ENCODE measurements around the gene OXCT1. TPM values are rescaled to one million over a fixed set of nuclear protein-coding genes. Genes with fewer than 3 reads are reported as not detected.

OXCT1 gene
- total and polyA plus RNA-seq, 2 experiments from 2014 or later: 12.4 to 16.9 TPM

DNA sequence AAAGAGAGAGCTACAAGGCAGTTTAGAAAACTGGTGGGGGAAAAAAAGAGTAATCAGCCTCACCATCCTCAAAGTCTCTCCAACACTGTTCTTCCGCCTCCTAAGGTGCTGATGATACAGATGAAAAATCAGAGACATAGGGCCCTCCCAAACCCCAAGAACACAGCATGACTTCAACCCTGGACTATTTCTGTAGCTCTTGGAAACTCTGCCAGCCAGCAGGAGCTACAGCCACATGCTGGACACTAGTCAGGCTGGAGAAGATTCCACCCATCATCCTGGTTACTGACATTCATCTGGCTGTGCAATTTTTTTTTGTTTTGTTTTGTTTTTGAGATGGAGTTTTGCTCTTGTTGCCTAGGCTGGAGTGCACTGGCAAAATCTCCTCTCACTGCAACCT lies 42.4 kb downstream of the OXCT1 start:
- no peaks in the 10 kb centered on the region for H3K9me3 ChIP-seq (ENCODE audit: low read depth)
- H3K9me2 ChIP-seq (replicated peaks; ENCODE audit: insufficient read depth): no peaks in the 10 kb centered on the region
- H3K4me3 ChIP-seq: no peak overlapping the region
- H2AFZ ChIP-seq: no peak overlapping the region
- TF ChIP-seq, protein P1, sequence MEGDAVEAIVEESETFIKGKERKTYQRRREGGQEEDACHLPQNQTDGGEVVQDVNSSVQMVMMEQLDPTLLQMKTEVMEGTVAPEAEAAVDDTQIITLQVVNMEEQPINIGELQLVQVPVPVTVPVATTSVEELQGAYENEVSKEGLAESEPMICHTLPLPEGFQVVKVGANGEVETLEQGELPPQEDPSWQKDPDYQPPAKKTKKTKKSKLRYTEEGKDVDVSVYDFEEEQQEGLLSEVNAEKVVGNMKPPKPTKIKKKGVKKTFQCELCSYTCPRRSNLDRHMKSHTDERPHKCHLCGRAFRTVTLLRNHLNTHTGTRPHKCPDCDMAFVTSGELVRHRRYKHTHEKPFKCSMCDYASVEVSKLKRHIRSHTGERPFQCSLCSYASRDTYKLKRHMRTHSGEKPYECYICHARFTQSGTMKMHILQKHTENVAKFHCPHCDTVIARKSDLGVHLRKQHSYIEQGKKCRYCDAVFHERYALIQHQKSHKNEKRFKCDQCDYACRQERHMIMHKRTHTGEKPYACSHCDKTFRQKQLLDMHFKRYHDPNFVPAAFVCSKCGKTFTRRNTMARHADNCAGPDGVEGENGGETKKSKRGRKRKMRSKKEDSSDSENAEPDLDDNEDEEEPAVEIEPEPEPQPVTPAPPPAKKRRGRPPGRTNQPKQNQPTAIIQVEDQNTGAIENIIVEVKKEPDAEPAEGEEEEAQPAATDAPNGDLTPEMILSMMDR (IDR thresholded peaks at IDR 0.05; ENCODE audit: poor library complexity): no peak
- no peak for TF ChIP-seq EZH2 (IDR thresholded peaks at IDR 0.05; ENCODE audit: borderline replicate concordance)
- TF ChIP-seq EZH2phosphoT487 (IDR thresholded peaks at IDR 0.05; ENCODE audit: low read depth, severe bottlenecking, unreplicated experiment): no peak
- no peaks in the 10 kb centered on the region for H3K79me2 ChIP-seq
- no peak overlapping the region for H3K27ac ChIP-seq
- DNase-seq (ENCODE audit: low spot score): no peak
- H3K4me1 ChIP-seq (ENCODE audit: insufficient read depth): no peaks in the 10 kb centered on the region
- H3K4me2 ChIP-seq: no peak overlapping the region
- WGBS (ENCODE audit: low lambda C conversion rate, missing lambda C conversion rate): 96% methylated on average over 1 of the region's 1 CpG
- H3K36me3 ChIP-seq (replicated peaks; ENCODE audit: insufficient read depth, low read depth): no peaks in the 10 kb centered on the region
- no peaks in the 10 kb centered on the region for H4K20me1 ChIP-seq (ENCODE audit: insufficient read depth, poor library complexity, severe bottlenecking)
- H3K27me3 ChIP-seq: no peaks in the 10 kb centered on the region

DNA sequence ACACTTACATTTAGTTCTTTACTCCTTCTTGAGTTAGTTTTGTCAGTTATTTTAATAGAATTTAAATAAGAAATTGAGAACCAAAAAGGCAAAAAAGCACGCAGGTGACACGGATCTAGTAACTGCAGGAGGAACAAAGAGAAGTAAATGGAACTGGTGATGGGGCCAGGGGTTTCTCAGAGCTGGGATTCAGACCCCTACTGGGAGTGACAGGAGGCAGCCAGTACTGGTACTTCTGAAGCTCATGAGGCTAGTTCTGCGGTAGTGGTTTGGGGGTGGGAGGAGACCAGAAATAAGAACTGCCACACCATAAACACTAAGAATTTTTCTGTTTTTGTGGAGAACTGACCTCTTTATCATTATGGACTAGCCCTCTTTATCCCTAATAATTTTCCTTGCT lies 48.2 kb downstream of the OXCT1 start:
- no peak overlapping the region for H3K4me3 ChIP-seq
- H3K27ac ChIP-seq: no peak overlapping the region
- no peak for TF ChIP-seq EZH2phosphoT487 (IDR thresholded peaks at IDR 0.05; ENCODE audit: low read depth, severe bottlenecking, unreplicated experiment)
- TF ChIP-seq EZH2 (IDR thresholded peaks at IDR 0.05; ENCODE audit: borderline replicate concordance): no peak
- TF ChIP-seq, protein P1 (IDR thresholded peaks at IDR 0.05; ENCODE audit: poor library complexity): no peak
- peaks cover 2% of the 10 kb centered on the region for H3K4me1 ChIP-seq (ENCODE audit: insufficient read depth)
- no peaks in the 10 kb centered on the region for H3K9me2 ChIP-seq (replicated peaks; ENCODE audit: insufficient read depth)
- no peak for DNase-seq (ENCODE audit: low spot score)
- H3K36me3 ChIP-seq (replicated peaks; ENCODE audit: insufficient read depth, low read depth): no peaks in the 10 kb centered on the region
- no peak overlapping the region for H2AFZ ChIP-seq
- no peak overlapping the region for H3K4me2 ChIP-seq
- no peaks in the 10 kb centered on the region for H4K20me1 ChIP-seq (ENCODE audit: insufficient read depth, poor library complexity, severe bottlenecking)
- H3K27me3 ChIP-seq: no peaks in the 10 kb centered on the region
- H3K79me2 ChIP-seq: no peaks in the 10 kb centered on the region
- no peaks in the 10 kb centered on the region for H3K9me3 ChIP-seq (ENCODE audit: low read depth)
- 89% methylated on average over 3 of the region's 3 CpGs for WGBS (ENCODE audit: low lambda C conversion rate, missing lambda C conversion rate)

DNA sequence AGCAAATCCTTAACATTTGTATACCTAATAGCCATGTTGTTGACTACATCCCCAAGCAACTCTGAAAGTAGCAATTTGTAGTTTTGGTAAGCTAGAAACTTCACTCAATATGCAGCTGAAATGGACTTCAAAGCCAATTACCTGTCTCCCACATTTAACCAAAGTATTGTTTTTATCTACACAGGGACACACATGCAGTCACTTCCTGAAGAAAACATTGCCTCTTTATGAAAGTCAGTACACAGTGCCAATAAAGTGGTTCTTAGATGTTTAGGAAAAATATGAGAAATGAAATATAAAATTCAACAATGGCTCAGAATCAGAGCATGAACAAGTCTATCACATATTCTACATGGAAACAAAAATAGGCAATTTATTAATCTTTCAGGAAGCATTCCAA lies 49.2 kb downstream of the OXCT1 start:
- no peaks in the 10 kb centered on the region for H3K9me3 ChIP-seq (ENCODE audit: low read depth)
- no peaks in the 10 kb centered on the region for H3K27me3 ChIP-seq
- no peaks in the 10 kb centered on the region for H3K36me3 ChIP-seq (replicated peaks; ENCODE audit: insufficient read depth, low read depth)
- H3K4me2 ChIP-seq: no peak overlapping the region
- H3K79me2 ChIP-seq: no peaks in the 10 kb centered on the region
- peaks cover 2% of the 10 kb centered on the region for H3K4me1 ChIP-seq (ENCODE audit: insufficient read depth)
- no peaks in the 10 kb centered on the region for H3K9me2 ChIP-seq (replicated peaks; ENCODE audit: insufficient read depth)
- no peaks in the 10 kb centered on the region for H4K20me1 ChIP-seq (ENCODE audit: insufficient read depth, poor library complexity, severe bottlenecking)
- H3K27ac ChIP-seq: no peak overlapping the region
- DNase-seq (ENCODE audit: low spot score): no peak
- no peak overlapping the region for H3K4me3 ChIP-seq
- no peak overlapping the region for H2AFZ ChIP-seq
- TF ChIP-seq EZH2 (IDR thresholded peaks at IDR 0.05; ENCODE audit: borderline replicate concordance) (no peak), EZH2phosphoT487 (IDR thresholded peaks at IDR 0.05; ENCODE audit: low read depth, severe bottlenecking, unreplicated experiment) (no peak)
- TF ChIP-seq, protein P1 (IDR thresholded peaks at IDR 0.05; ENCODE audit: poor library complexity): no peak

DNA sequence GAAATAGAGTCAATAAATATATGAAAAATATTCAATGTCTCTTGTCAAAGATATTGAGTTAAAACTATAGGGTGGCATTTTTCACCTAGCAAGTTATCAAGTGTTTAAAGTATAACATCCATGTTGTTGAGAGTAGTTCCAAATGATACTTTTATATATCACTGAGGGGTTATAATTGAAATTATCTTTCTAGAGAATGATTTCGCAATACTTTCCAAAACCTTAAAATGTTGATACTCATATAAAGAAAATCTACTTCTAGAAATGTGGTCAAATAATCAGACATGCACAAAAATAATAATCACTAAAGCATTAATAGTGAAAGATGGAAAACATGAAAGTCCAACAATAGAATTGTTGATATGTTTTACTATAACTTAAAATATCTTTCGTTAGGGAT lies 50.1 kb downstream of the OXCT1 start:
- no peak overlapping the region for H3K4me2 ChIP-seq
- H3K4me3 ChIP-seq: no peak overlapping the region
- 95% methylated on average over 2 of the region's 2 CpGs for WGBS (ENCODE audit: low lambda C conversion rate, missing lambda C conversion rate)
- no peaks in the 10 kb centered on the region for H3K9me2 ChIP-seq (replicated peaks; ENCODE audit: insufficient read depth)
- H3K27ac ChIP-seq: no peak overlapping the region
- peaks cover 2% of the 10 kb centered on the region for H3K4me1 ChIP-seq (ENCODE audit: insufficient read depth)
- TF ChIP-seq EZH2 (IDR thresholded peaks at IDR 0.05; ENCODE audit: borderline replicate concordance): no peak
- TF ChIP-seq, protein P1 (IDR thresholded peaks at IDR 0.05; ENCODE audit: poor library complexity): no peak
- TF ChIP-seq EZH2phosphoT487 (IDR thresholded peaks at IDR 0.05; ENCODE audit: low read depth, severe bottlenecking, unreplicated experiment): no peak
- H2AFZ ChIP-seq: no peak overlapping the region
- H3K27me3 ChIP-seq: no peaks in the 10 kb centered on the region
- DNase-seq (ENCODE audit: low spot score): no peak
- H4K20me1 ChIP-seq (ENCODE audit: insufficient read depth, poor library complexity, severe bottlenecking): no peaks in the 10 kb centered on the region
- H3K9me3 ChIP-seq (ENCODE audit: low read depth): no peaks in the 10 kb centered on the region
- no peaks in the 10 kb centered on the region for H3K79me2 ChIP-seq
- H3K36me3 ChIP-seq (replicated peaks; ENCODE audit: insufficient read depth, low read depth): no peaks in the 10 kb centered on the region
